ENCODE data around the gene RGS12.

DNA sequence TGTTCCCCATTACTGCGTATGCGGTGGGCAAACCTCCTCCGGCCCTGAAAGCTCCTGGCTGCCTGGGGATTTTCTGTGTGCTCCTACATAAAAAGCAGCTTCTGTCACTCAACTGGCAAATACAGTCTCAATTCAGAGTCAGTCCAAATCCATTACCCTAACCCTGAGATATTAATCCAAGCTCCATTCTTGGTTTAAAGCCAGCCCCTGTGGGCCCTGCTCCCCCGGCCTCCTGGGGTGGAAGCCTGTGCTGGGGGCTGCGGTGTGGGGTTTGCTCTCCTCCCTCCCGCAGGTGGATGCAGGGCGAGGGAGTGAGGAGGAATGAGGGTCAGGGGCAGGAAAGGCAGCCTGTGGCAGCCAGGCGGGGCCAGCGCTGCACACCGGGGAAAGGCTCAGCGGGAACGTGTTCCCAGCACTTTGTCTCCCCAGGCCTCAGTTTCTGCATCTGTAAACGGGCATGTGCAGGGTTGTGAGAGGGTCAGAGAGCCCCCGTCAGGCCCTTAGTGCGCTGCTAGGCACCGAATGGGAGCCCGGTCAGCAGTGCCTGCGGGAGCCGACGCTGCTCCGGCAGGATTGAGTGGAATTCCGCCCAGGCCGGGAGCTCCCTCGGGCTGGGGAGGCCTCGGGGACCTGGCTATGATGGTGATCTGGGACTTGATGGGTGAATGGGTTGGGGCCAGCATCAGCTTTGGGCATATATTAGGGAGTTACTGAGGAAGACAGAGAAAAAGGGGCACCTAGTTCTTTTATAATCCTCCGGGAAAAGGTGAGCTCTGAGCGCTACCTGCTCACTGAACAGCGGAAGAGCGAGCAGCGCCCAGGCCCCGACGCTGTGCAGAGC lies 6.3 kb upstream of the RGS12 start:
- TF ChIP-seq, protein P1, sequence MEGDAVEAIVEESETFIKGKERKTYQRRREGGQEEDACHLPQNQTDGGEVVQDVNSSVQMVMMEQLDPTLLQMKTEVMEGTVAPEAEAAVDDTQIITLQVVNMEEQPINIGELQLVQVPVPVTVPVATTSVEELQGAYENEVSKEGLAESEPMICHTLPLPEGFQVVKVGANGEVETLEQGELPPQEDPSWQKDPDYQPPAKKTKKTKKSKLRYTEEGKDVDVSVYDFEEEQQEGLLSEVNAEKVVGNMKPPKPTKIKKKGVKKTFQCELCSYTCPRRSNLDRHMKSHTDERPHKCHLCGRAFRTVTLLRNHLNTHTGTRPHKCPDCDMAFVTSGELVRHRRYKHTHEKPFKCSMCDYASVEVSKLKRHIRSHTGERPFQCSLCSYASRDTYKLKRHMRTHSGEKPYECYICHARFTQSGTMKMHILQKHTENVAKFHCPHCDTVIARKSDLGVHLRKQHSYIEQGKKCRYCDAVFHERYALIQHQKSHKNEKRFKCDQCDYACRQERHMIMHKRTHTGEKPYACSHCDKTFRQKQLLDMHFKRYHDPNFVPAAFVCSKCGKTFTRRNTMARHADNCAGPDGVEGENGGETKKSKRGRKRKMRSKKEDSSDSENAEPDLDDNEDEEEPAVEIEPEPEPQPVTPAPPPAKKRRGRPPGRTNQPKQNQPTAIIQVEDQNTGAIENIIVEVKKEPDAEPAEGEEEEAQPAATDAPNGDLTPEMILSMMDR (IDR thresholded peaks at IDR 0.05 in 8 of 11, conservative IDR thresholded peaks at IDR 0.05 in 3 of 11): no peak
- TF ChIP-seq POLR2AphosphoS5 (IDR thresholded peaks at IDR 0.05) (no peak), POLR2A (IDR thresholded peaks at IDR 0.05) (no peak)

Measured in spleen (tissue), 7 donors.